Duodenal mucosa (tissue), 2 donors: ENCODE data around the gene ECHDC3.
A peak's percentile ranks its signal among the peaks of the same experiment; 100 is the strongest.

Source experiments
- H3K27ac ChIP-seq: one replicate; pipeline ENCODE4 v1.7.0; 2013; ENCODE audit warnings: low read depth, low read length
- H3K27me3 ChIP-seq, 2 donors: one replicate each; pipeline ENCODE4 v1.7.0; 2013; ENCODE audit warnings: low read length in 2 of 2, control low read depth in 1 of 2; ENCODE audit not compliant: insufficient read depth in 2 of 2, control insufficient read depth in 1 of 2
- H3K36me3 ChIP-seq, 2 donors: one replicate each; pipeline ENCODE4 v1.7.0; 2013; ENCODE audit warnings: low read length in 2 of 2, control low read depth in 1 of 2; ENCODE audit not compliant: insufficient read depth in 2 of 2, control insufficient read depth in 1 of 2
- H3K4me1 ChIP-seq, 2 donors: one replicate each; pipeline ENCODE4 v1.7.0; 2013; ENCODE audit warnings: low read length in 2 of 2, control low read depth in 1 of 2; ENCODE audit not compliant: insufficient read depth in 2 of 2, control insufficient read depth in 1 of 2
- H3K4me3 ChIP-seq, 2 donors: one replicate each; pipeline ENCODE4 v1.7.0; 2013; ENCODE audit warnings: low read length in 2 of 2, low read depth in 1 of 2
- H3K9ac ChIP-seq, 2 donors: one replicate each; pipeline ENCODE4 v1.7.0; 2013; ENCODE audit warnings: low read length in 2 of 2, low read depth in 1 of 2
- H3K9me3 ChIP-seq, 2 donors: one replicate each; pipeline ENCODE4 v1.7.0; 2013; ENCODE audit warnings: low read length in 2 of 2, control low read depth in 1 of 2; ENCODE audit not compliant: control insufficient read depth in 1 of 2

Gene ECHDC3

GRCh38 chr10:11742009-11742778, at the start of gene ECHDC3:
ECHDC3 (plus strand) TSS chr10:11742382; CDS start chr10:11742577, 195 bp downstream.
- Histone ChIP-seq H3K4me1 (no peaks in the 10 kb centered on the region), H3K27ac (peak within 1 kb of the TSS; percentile 50), H3K9me3 (no peaks in the 10 kb centered on the region), H3K36me3 (no peaks in the 10 kb centered on the region), H3K4me3 (peak within 1 kb of the TSS; percentile 64 to 66), H3K9ac (peak within 1 kb of the TSS in 1 of 2 donors; percentile 65), H3K27me3 (no peaks in the 10 kb centered on the region)

- H3K4me3 ChIP-seq, result no peak overlapping the region
- H3K4me1 ChIP-seq, result peaks cover 8 to 14% of the 10 kb centered on the region in 2 donors
- no peak overlapping the region for H3K9ac ChIP-seq
- H3K9me3 ChIP-seq, result no peaks in the 10 kb centered on the region
- no peaks in the 10 kb centered on the region for H3K27me3 ChIP-seq
- H3K27ac ChIP-seq, result no peak overlapping the region
- H3K36me3 ChIP-seq, result no peaks in the 10 kb centered on the region
Observed at GRCh38 chr10:11693376-11693775, 48.8 kb upstream of the ECHDC3 start.

- Histone ChIP-seq H3K9me3 (no peaks in the 10 kb centered on the region), H3K36me3 (no peaks in the 10 kb centered on the region), H3K9ac (no peak overlapping the region), H3K4me3 (no peak overlapping the region), H3K4me1 (peaks cover 0 to 8% of the 10 kb centered on the region in 2 donors), H3K27me3 (no peaks in the 10 kb centered on the region), H3K27ac (no peak overlapping the region)
Observed at GRCh38 chr10:11695779-11696178, 46.4 kb upstream of the ECHDC3 start.

GRCh38 chr10:11697718-11698527, 44.3 kb upstream of the ECHDC3 start:
- no peaks in the 10 kb centered on the region for H3K9me3 ChIP-seq
- H3K27me3 ChIP-seq, result no peaks in the 10 kb centered on the region
- H3K27ac ChIP-seq, result no peak overlapping the region

GRCh38 chr10:11698691-11699549, 43.3 kb upstream of the ECHDC3 start:
- Histone ChIP-seq H3K4me3 (no peak overlapping the region), H3K27ac (no peak overlapping the region), H3K9ac (no peak overlapping the region), H3K4me1 (peaks cover 0 to 8% of the 10 kb centered on the region in 2 donors), H3K9me3 (no peaks in the 10 kb centered on the region), H3K27me3 (no peaks in the 10 kb centered on the region), H3K36me3 (no peaks in the 10 kb centered on the region)

More at GRCh38 chr10:11697718-11698527, 44.3 kb upstream of the ECHDC3 start:
- peaks cover 0 to 8% of the 10 kb centered on the region in 2 donors for H3K4me1 ChIP-seq
- H3K9ac ChIP-seq, result no peak overlapping the region
- H3K4me3 ChIP-seq, result no peak overlapping the region
- no peaks in the 10 kb centered on the region for H3K36me3 ChIP-seq

- Histone ChIP-seq H3K9me3 (no peaks in the 10 kb centered on the region), H3K4me1 (peaks cover 0 to 8% of the 10 kb centered on the region in 2 donors), H3K4me3 (no peak overlapping the region), H3K27me3 (no peaks in the 10 kb centered on the region), H3K36me3 (no peaks in the 10 kb centered on the region), H3K9ac (no peak overlapping the region), H3K27ac (no peak overlapping the region)
Observed at GRCh38 chr10:11699550-11700097, 42.6 kb upstream of the ECHDC3 start.

GRCh38 chr10:11700539-11700938, 41.6 kb upstream of the ECHDC3 start:
- no peaks in the 10 kb centered on the region for H3K9me3 ChIP-seq
- no peak overlapping the region for H3K9ac ChIP-seq
- H3K4me1 ChIP-seq, result peaks cover 0 to 12% of the 10 kb centered on the region in 2 donors
- H3K27ac ChIP-seq, result no peak overlapping the region
- no peak overlapping the region for H3K4me3 ChIP-seq
- H3K27me3 ChIP-seq, result no peaks in the 10 kb centered on the region
- no peaks in the 10 kb centered on the region for H3K36me3 ChIP-seq

- no peak overlapping the region for H3K27ac ChIP-seq
- H3K4me3 ChIP-seq, result no peak overlapping the region
- no peaks in the 10 kb centered on the region for H3K36me3 ChIP-seq
- no peaks in the 10 kb centered on the region for H3K27me3 ChIP-seq
- H3K4me1 ChIP-seq, result peaks cover 0 to 13% of the 10 kb centered on the region in 2 donors
- no peaks in the 10 kb centered on the region for H3K9me3 ChIP-seq
- no peak overlapping the region for H3K9ac ChIP-seq
Observed at GRCh38 chr10:11701451-11702095, 40.6 kb upstream of the ECHDC3 start.

GRCh38 chr10:11702264-11702663, 39.9 kb upstream of the ECHDC3 start:
- peaks cover 0 to 13% of the 10 kb centered on the region in 2 donors for H3K4me1 ChIP-seq
- no peak overlapping the region for H3K4me3 ChIP-seq

More at GRCh38 chr10:11702264-11702663, 39.9 kb upstream of the ECHDC3 start:
- Histone ChIP-seq H3K27me3 (no peaks in the 10 kb centered on the region), H3K27ac (no peak overlapping the region), H3K36me3 (no peaks in the 10 kb centered on the region), H3K9ac (no peak overlapping the region), H3K9me3 (no peaks in the 10 kb centered on the region)
